GM21717 (cell line): ENCODE results near the gene IL18RAP.
A peak's percentile ranks its signal among the peaks of the same experiment; 100 is the strongest.

Experiments used
- ATAC-seq: cut with Tn5 transposase; IDR thresholded peaks from one replicate; pipeline ENCODE4 v1.9.1; 2021; ENCODE audit warnings: mild to moderate bottlenecking, moderate library complexity; ENCODE audit not compliant: unreplicated experiment

The IL18RAP gene

GRCh38 chr2:102421890-102422759 is 835 bp upstream of the IL18RAP start:
- ATAC-seq, result no peak

- ATAC-seq, result no peak
Observed at GRCh38 chr2:102423368-102423767, 408 bp downstream of the IL18RAP start.

GRCh38 chr2:102424754-102425153 is 1.8 kb downstream of the IL18RAP start:
- ATAC-seq, result peak; percentile 90

GRCh38 chr2:102425441-102426132 is 2.6 kb downstream of the IL18RAP start:
- peak; percentile 35 for ATAC-seq

GRCh38 chr2:102427249-102427648 is 4.3 kb downstream of the IL18RAP start:
- no peak for ATAC-seq

GRCh38 chr2:102428573-102428972 is 5.6 kb downstream of the IL18RAP start:
- no peak for ATAC-seq

- no peak for ATAC-seq
Observed at GRCh38 chr2:102432386-102432785, 9.4 kb downstream of the IL18RAP start.

GRCh38 chr2:102433973-102434654 is 11.2 kb downstream of the IL18RAP start:
- no peak for ATAC-seq

GRCh38 chr2:102434655-102435381 is 11.9 kb downstream of the IL18RAP start:
- ATAC-seq, result peak; percentile 54

- no peak for ATAC-seq
Observed at GRCh38 chr2:102435741-102436140, 12.8 kb downstream of the IL18RAP start.

- peak; percentile 42 for ATAC-seq
Observed at GRCh38 chr2:102436323-102436722, 13.4 kb downstream of the IL18RAP start.

GRCh38 chr2:102437122-102437521 is 14.2 kb downstream of the IL18RAP start:
- ATAC-seq, result no peak

GRCh38 chr2:102438111-102438510 is 15.2 kb downstream of the IL18RAP start:
- no peak for ATAC-seq

- ATAC-seq, result no peak
Observed at GRCh38 chr2:102438578-102438977, 15.6 kb downstream of the IL18RAP start.

GRCh38 chr2:102439065-102439695 is 16.2 kb downstream of the IL18RAP start:
- ATAC-seq, result no peak

GRCh38 chr2:102442967-102443828 is 20.2 kb downstream of the IL18RAP start:
- ATAC-seq, result peak; percentile 60

- no peak for ATAC-seq
Observed at GRCh38 chr2:102444233-102444632, 21.3 kb downstream of the IL18RAP start.

GRCh38 chr2:102446936-102447335 is 24.0 kb downstream of the IL18RAP start:
- no peak for ATAC-seq

- no peak for ATAC-seq
Observed at GRCh38 chr2:102449370-102449974, 26.5 kb downstream of the IL18RAP start.
